Activated B cell treated with CpG ODN at 0.5 μM for 24 hours (primary cell): ENCODE data around the gene LRRK1. TPM values are rescaled to one million over a fixed set of nuclear protein-coding genes. Genes with fewer than 3 reads are reported as not detected.
A peak's percentile ranks its signal among the peaks of the same experiment; 100 is the strongest.

Experiments
- ATAC-seq: fragments of 200-7000 bp; cut with Tn5 transposase; one replicate; pipeline ENCODE4 v1.10.0; 2021; ENCODE audit warnings: low read depth, mild to moderate bottlenecking, moderate library complexity
- CTCF ChIA-PET: fragments of 350-600 bp; sonication (Branson Sonifier 250); formaldehyde crosslinking; loops from one replicate; lab custom pipeline; 2021; ENCODE audit warnings: antibody characterized with exemption; lab: Charles Lee
- POLR2A ChIA-PET: fragments of 350-600 bp; sonication (Branson Sonifier 250); formaldehyde crosslinking; loops from one replicate; lab custom pipeline; 2021; ENCODE audit warnings: antibody characterized with exemption; lab: Charles Lee
- DNase-seq: peaks from one replicate; pipeline ENCODE4 v3.0.0; 2022
- H3K27ac Mint-ChIP-seq: one replicate; pipeline ENCODE4 v1.8.0; 2020; ENCODE audit warnings: mixed read lengths
- H3K27me3 Mint-ChIP-seq: one replicate; pipeline ENCODE4 v1.8.0; 2021; ENCODE audit warnings: mixed read lengths
- H3K36me3 Mint-ChIP-seq: one replicate; pipeline ENCODE4 v1.8.0; 2021; ENCODE audit warnings: low read depth, mixed read lengths
- H3K4me1 Mint-ChIP-seq: one replicate; pipeline ENCODE4 v1.8.0; 2021; ENCODE audit warnings: mixed read lengths
- H3K4me3 Mint-ChIP-seq: one replicate; pipeline ENCODE4 v1.8.0; 2020; ENCODE audit warnings: mild to moderate bottlenecking, mixed read lengths
- H3K9me3 Mint-ChIP-seq: one replicate; pipeline ENCODE4 v1.8.0; 2020; ENCODE audit warnings: mixed read lengths
- intact Hi-C: fragments of 100-400 bp; cut with micrococcal nuclease; formaldehyde crosslinking; loops from one replicate; pipeline ENCODE4 v1.15.1; 2024
- total RNA-seq: library from RNA; stranded (reverse); gene quantifications from 2 replicates; pipeline ENCODE4 v1.2.3, GENCODE V29; 2022
- TF ChIP-seq, protein P1 (sequence below): fragments of 200-600 bp; IDR thresholded peaks from one replicate; pipeline ENCODE4 v1.8.0; 2022; ENCODE audit warnings: antibody characterized with exemption, mild to moderate bottlenecking

LRRK1 gene
- total RNA-seq, 1 donor from 2014 or later = 43.5 TPM

DNA sequence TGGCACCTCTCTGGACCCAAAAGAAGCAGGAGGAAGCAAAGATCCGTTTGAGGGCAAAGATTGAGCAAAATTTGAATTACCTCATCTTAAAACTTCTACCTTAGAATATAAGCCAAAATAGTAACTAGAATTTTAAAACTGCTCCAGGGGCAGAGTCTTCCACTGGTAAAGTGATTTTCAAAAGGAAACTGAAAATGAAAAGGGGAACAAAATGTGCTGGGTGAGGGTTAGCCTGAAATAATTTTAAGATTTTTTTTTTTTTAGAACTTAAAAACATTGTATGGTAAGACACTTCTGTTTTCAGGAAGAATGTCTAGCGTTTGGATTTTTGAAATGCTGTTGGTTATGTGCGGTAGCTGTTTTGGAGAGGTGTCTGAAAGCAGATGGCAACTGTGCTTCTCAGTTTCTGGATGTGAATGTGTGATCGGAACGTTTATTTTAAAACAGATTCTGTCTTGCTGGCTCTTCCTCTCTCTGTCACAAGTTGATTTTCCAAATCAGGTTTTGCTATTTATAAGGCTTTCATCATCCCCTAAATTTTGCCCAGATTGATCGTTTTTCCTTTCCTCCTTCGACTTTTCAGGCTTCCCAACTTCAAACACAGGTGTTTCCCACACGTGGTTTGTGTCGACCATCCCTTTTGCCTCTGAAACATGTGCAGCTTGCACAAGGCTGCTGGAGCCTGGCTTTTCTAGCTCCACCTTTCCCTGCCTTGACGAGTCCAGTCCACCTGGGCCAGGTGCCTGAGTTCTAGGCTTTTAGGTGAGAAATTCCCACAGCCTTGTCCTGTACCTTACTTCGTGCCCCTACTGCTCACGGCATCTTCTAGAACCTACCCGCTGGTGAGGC is 3.3 kb downstream of the LRRK1 start:
- ChIA-PET POLR2A (interaction anchor here (5.7 kb wide), 1 partner anchor 85 kb away, joined by 92 read pairs; no protein-coding TSS in a partner anchor), CTCF (interaction anchor here (15.6 kb wide), 1 partner anchor 83 kb away, joined by 543 read pairs; no protein-coding TSS in a partner anchor)
- intact Hi-C loops = loop anchor here (1.0 to 10.0 kb wide), 4 partner anchors 35 to 1418 kb away; partner anchors contain the start of genes ASB7 and LINS1
- TF ChIP-seq, protein P1, sequence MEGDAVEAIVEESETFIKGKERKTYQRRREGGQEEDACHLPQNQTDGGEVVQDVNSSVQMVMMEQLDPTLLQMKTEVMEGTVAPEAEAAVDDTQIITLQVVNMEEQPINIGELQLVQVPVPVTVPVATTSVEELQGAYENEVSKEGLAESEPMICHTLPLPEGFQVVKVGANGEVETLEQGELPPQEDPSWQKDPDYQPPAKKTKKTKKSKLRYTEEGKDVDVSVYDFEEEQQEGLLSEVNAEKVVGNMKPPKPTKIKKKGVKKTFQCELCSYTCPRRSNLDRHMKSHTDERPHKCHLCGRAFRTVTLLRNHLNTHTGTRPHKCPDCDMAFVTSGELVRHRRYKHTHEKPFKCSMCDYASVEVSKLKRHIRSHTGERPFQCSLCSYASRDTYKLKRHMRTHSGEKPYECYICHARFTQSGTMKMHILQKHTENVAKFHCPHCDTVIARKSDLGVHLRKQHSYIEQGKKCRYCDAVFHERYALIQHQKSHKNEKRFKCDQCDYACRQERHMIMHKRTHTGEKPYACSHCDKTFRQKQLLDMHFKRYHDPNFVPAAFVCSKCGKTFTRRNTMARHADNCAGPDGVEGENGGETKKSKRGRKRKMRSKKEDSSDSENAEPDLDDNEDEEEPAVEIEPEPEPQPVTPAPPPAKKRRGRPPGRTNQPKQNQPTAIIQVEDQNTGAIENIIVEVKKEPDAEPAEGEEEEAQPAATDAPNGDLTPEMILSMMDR = no peak
- H3K4me3 Mint-ChIP-seq = peak overlapping the region; percentile 75
- no peaks in the 10 kb centered on the region for H3K9me3 Mint-ChIP-seq
- DNase-seq (no peak), ATAC-seq (no peak)
- H3K4me1 Mint-ChIP-seq = peaks cover 71% of the 10 kb centered on the region
- H3K27ac Mint-ChIP-seq = peak overlapping the region; percentile 97
- H3K27me3 Mint-ChIP-seq = no peaks in the 10 kb centered on the region
- H3K36me3 Mint-ChIP-seq = peaks cover 22% of the 10 kb centered on the region

DNA sequence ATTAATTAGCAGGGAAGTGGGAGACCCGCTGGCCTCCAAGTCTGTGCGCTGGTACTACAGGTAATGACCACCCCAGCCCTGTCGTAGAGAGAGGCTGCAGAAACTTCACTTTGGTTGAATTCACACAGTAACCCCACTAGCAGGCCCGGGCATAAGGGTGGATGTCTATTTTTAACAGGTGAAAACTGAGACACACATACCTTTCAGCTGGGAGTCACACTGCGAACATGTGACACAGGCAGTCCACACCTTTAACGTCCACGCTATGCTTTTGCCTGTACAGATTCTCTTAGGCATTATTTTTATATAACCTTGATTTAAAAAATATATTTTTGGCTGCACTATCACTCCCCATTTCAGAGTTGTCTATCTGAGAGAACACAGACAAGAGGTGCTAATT is 3.9 kb downstream of the LRRK1 start:
- POLR2A ChIA-PET = no interaction called here
- DNase-seq = no peak
- peaks cover 74% of the 10 kb centered on the region for H3K4me1 Mint-ChIP-seq
- no peaks in the 10 kb centered on the region for H3K27me3 Mint-ChIP-seq
- H3K27ac Mint-ChIP-seq = peak overlapping the region; percentile 97
- CTCF ChIA-PET = interaction anchor here (15.6 kb wide), 1 partner anchor 82 kb away, joined by 543 read pairs; no protein-coding TSS in a partner anchor
- peaks cover 23% of the 10 kb centered on the region for H3K36me3 Mint-ChIP-seq
- intact Hi-C loops = loop anchor here (5.0 to 10.0 kb wide), 3 partner anchors 34 to 1418 kb away; no protein-coding TSS in a partner anchor
- peak overlapping the region; percentile 75 for H3K4me3 Mint-ChIP-seq
- TF ChIP-seq, protein P1 = no peak
- no peaks in the 10 kb centered on the region for H3K9me3 Mint-ChIP-seq
- ATAC-seq = no peak

DNA sequence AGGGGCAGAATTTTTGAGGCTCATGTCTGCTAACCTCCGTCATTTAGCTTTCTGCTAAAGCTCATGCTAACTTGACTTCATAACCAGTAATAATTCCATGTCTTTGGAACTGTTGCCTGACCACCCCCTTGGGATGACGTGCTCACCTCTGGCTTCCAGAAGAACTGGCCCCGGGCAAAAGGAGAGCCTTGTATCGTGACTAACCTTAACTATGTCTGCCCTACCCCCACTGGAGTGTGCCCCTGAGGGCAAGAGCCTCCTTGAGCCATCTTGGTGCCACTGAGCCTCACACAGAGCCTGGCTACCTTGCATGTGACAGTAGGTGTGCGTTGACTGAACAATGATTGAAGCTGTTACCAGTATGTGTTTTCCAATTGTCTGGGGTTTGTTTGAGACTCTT is 4.7 kb downstream of the LRRK1 start:
- H3K4me3 Mint-ChIP-seq = no peak overlapping the region
- intact Hi-C loops = loop anchor here (5.0 to 10.0 kb wide), 3 partner anchors 33 to 1419 kb away; no protein-coding TSS in a partner anchor
- ChIA-PET CTCF (interaction anchor here (0.9 to 15.6 kb wide), 2 partner anchors 9 to 81 kb away, joined by 3 to 543 read pairs; no protein-coding TSS in a partner anchor), POLR2A (no interaction called here)
- peaks cover 28% of the 10 kb centered on the region for H3K36me3 Mint-ChIP-seq
- ATAC-seq = no peak
- no peak for DNase-seq
- peaks cover 71% of the 10 kb centered on the region for H3K4me1 Mint-ChIP-seq
- TF ChIP-seq, protein P1 = no peak
- no peaks in the 10 kb centered on the region for H3K9me3 Mint-ChIP-seq
- H3K27me3 Mint-ChIP-seq = no peaks in the 10 kb centered on the region
- peak overlapping the region; percentile 97 for H3K27ac Mint-ChIP-seq

DNA sequence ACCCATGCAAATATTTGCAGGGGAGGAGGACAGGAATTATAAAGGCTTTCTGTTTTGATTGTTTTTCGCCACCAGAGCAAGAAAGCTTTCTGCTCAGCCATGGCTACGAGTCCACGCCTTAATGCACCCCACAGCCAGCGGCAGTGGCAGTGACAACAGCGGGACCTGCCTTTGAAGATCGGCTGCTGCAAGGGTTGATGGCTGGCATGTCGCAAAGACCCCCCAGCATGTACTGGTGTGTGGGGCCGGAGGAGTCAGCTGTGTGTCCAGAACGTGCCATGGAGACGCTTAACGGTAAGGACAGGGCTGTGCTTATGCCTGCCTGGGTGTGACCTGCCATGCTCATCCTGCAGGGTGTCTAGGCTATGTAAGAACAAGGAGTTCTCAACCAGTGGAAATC is 5.3 kb downstream of the LRRK1 start:
- peaks cover 33% of the 10 kb centered on the region for H3K36me3 Mint-ChIP-seq
- no peaks in the 10 kb centered on the region for H3K27me3 Mint-ChIP-seq
- ATAC-seq = no peak
- CTCF ChIA-PET = interaction anchor here (0.9 to 15.6 kb wide), 2 partner anchors 9 to 81 kb away, joined by 3 to 543 read pairs; no protein-coding TSS in a partner anchor
- H3K9me3 Mint-ChIP-seq = no peaks in the 10 kb centered on the region
- H3K4me1 Mint-ChIP-seq = peaks cover 76% of the 10 kb centered on the region
- TF ChIP-seq, protein P1 = no peak
- POLR2A ChIA-PET = no interaction called here
- no peak for DNase-seq
- H3K27ac Mint-ChIP-seq = peak overlapping the region; percentile 31
- no peak overlapping the region for H3K4me3 Mint-ChIP-seq
- intact Hi-C loops = loop anchor here (5.0 to 10.0 kb wide), 3 partner anchors 33 to 1420 kb away; no protein-coding TSS in a partner anchor

DNA sequence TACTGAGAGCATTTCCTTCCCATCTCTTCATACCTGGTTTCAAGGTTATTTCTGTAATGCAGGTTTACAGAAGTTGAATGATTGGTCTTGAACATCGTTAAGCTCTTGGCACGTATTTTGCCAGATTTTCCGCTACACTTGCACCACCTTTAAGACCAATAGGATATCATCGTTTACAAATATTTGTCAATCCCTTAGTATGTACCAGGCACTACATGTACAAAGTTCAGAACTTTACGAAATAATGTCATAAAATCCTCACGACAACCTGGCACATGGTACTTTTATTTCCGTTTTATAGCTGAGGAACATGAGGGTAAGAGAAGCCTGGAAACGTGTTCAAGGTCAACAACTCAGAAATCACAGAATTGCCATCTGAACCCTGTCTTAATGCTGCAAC is 6.3 kb downstream of the LRRK1 start:
- H3K27ac Mint-ChIP-seq = peak overlapping the region; percentile 35
- ChIA-PET CTCF (no interaction called here), POLR2A (interaction anchor here (1.0 kb wide), 1 partner anchor 322 kb away, joined by 3 read pairs; no protein-coding TSS in a partner anchor)
- intact Hi-C loops = loop anchor here (10.0 kb wide), 2 partner anchors 209 to 1421 kb away; no protein-coding TSS in a partner anchor
- ATAC-seq (no peak), DNase-seq (no peak)
- H3K27me3 Mint-ChIP-seq = no peaks in the 10 kb centered on the region
- H3K9me3 Mint-ChIP-seq = no peaks in the 10 kb centered on the region
- H3K4me3 Mint-ChIP-seq = no peak overlapping the region
- H3K4me1 Mint-ChIP-seq = peaks cover 77% of the 10 kb centered on the region
- TF ChIP-seq, protein P1 = no peak
- peaks cover 35% of the 10 kb centered on the region for H3K36me3 Mint-ChIP-seq
